IPS-18a (cell line): ENCODE data around the gene NFIB.

ENCODE experiments used
- H3K27ac ChIP-seq: one replicate; pipeline ENCODE4 v1.5.1; 2013; ENCODE audit warnings: low read length
- H3K27me3 ChIP-seq: one replicate; pipeline ENCODE4 v1.6.1; 2013; ENCODE audit warnings: mild to moderate bottlenecking, low read length; ENCODE audit not compliant: control insufficient read depth, insufficient read depth
- H3K36me3 ChIP-seq: one replicate; pipeline ENCODE4 v1.6.1; 2013; ENCODE audit warnings: low read depth, low read length; ENCODE audit not compliant: control insufficient read depth
- H3K4me1 ChIP-seq: one replicate; pipeline ENCODE4 v1.6.1; 2013; ENCODE audit warnings: low read depth, low read length; ENCODE audit not compliant: control insufficient read depth
- H3K4me3 ChIP-seq: one replicate; pipeline ENCODE4 v1.5.1; 2013; ENCODE audit warnings: low read length
- H3K9ac ChIP-seq: one replicate; pipeline ENCODE4 v1.6.1; 2013; ENCODE audit warnings: mild to moderate bottlenecking, low read length, moderate library complexity
- H3K9me3 ChIP-seq: one replicate; pipeline ENCODE4 v1.6.1; 2013; ENCODE audit warnings: low read depth, low read length; ENCODE audit not compliant: control insufficient read depth

The NFIB gene

GRCh38 chr9:14313951-14314423 lies at the start of gene NFIB:
TSS of gene NFIB (minus strand) at chr9:14314141. CDS start at chr9:14313511, 630 bp downstream.
- peak within 1 kb of the TSS; percentile 64 for H3K27ac ChIP-seq

GRCh38 chr9:14362175-14362574 lies 48.2 kb upstream of the NFIB start:
- H3K9me3 ChIP-seq, result no peaks in the 10 kb centered on the region
- no peak overlapping the region for H3K27ac ChIP-seq
- no peaks in the 10 kb centered on the region for H3K36me3 ChIP-seq
- no peak overlapping the region for H3K9ac ChIP-seq
- peaks cover 9% of the 10 kb centered on the region for H3K4me1 ChIP-seq
- H3K27me3 ChIP-seq, result no peaks in the 10 kb centered on the region
- no peak overlapping the region for H3K4me3 ChIP-seq

More at GRCh38 chr9:14313951-14314423, at the start of gene NFIB:
- H3K4me3 ChIP-seq, result peak within 1 kb of the TSS; percentile 97
- H3K9me3 ChIP-seq, result no peaks in the 10 kb centered on the region
- peaks cover 34% of the 10 kb centered on the region for H3K4me1 ChIP-seq
- no peaks in the 10 kb centered on the region for H3K36me3 ChIP-seq
- peak within 1 kb of the TSS; percentile 91 for H3K9ac ChIP-seq
- H3K27me3 ChIP-seq, result peaks cover 51% of the 10 kb centered on the region

- Histone ChIP-seq H3K36me3 (no peaks in the 10 kb centered on the region), H3K27ac (no peak overlapping the region), H3K4me3 (peak overlapping the region; percentile 17), H3K27me3 (no peaks in the 10 kb centered on the region), H3K9me3 (no peaks in the 10 kb centered on the region), H3K4me1 (peaks cover 18% of the 10 kb centered on the region), H3K9ac (no peak overlapping the region)
Observed at GRCh38 chr9:14361074-14361473, 47.1 kb upstream of the NFIB start.

GRCh38 chr9:14358523-14358922 lies 44.6 kb upstream of the NFIB start:
- no peak overlapping the region for H3K4me3 ChIP-seq
- no peaks in the 10 kb centered on the region for H3K9me3 ChIP-seq
- peaks cover 25% of the 10 kb centered on the region for H3K4me1 ChIP-seq
- peaks cover 11% of the 10 kb centered on the region for H3K27me3 ChIP-seq
- no peak overlapping the region for H3K9ac ChIP-seq
- no peak overlapping the region for H3K27ac ChIP-seq
- H3K36me3 ChIP-seq, result no peaks in the 10 kb centered on the region

GRCh38 chr9:14356351-14357265 lies 42.7 kb upstream of the NFIB start:
- no peaks in the 10 kb centered on the region for H3K36me3 ChIP-seq
- peaks cover 29% of the 10 kb centered on the region for H3K27me3 ChIP-seq
- H3K27ac ChIP-seq, result no peak overlapping the region
- H3K4me3 ChIP-seq, result no peak overlapping the region
- no peak overlapping the region for H3K9ac ChIP-seq
- H3K4me1 ChIP-seq, result peaks cover 28% of the 10 kb centered on the region
- H3K9me3 ChIP-seq, result no peaks in the 10 kb centered on the region

GRCh38 chr9:14354201-14354600 lies 40.3 kb upstream of the NFIB start:
- H3K36me3 ChIP-seq, result no peaks in the 10 kb centered on the region
- H3K27me3 ChIP-seq, result peaks cover 53% of the 10 kb centered on the region
- H3K27ac ChIP-seq, result no peak overlapping the region
- H3K9me3 ChIP-seq, result no peaks in the 10 kb centered on the region
- peaks cover 37% of the 10 kb centered on the region for H3K4me1 ChIP-seq
- no peak overlapping the region for H3K4me3 ChIP-seq
- H3K9ac ChIP-seq, result no peak overlapping the region

- H3K27ac ChIP-seq, result no peak overlapping the region
- no peaks in the 10 kb centered on the region for H3K9me3 ChIP-seq
- H3K4me1 ChIP-seq, result peaks cover 40% of the 10 kb centered on the region
- H3K9ac ChIP-seq, result no peak overlapping the region
- H3K4me3 ChIP-seq, result no peak overlapping the region
- H3K36me3 ChIP-seq, result no peaks in the 10 kb centered on the region
- H3K27me3 ChIP-seq, result peaks cover 61% of the 10 kb centered on the region
Observed at GRCh38 chr9:14353222-14354056, 39.5 kb upstream of the NFIB start.

GRCh38 chr9:14352503-14352902 lies 38.6 kb upstream of the NFIB start:
- Histone ChIP-seq H3K27ac (no peak overlapping the region), H3K9me3 (no peaks in the 10 kb centered on the region), H3K36me3 (no peaks in the 10 kb centered on the region), H3K27me3 (peaks cover 70% of the 10 kb centered on the region), H3K4me3 (no peak overlapping the region), H3K4me1 (peaks cover 45% of the 10 kb centered on the region), H3K9ac (no peak overlapping the region)

- H3K36me3 ChIP-seq, result no peaks in the 10 kb centered on the region
- peaks cover 82% of the 10 kb centered on the region for H3K27me3 ChIP-seq
- H3K9ac ChIP-seq, result no peak overlapping the region
- H3K4me3 ChIP-seq, result no peak overlapping the region
- H3K27ac ChIP-seq, result no peak overlapping the region
- peaks cover 43% of the 10 kb centered on the region for H3K4me1 ChIP-seq
- no peaks in the 10 kb centered on the region for H3K9me3 ChIP-seq
Observed at GRCh38 chr9:14351221-14351836, 37.4 kb upstream of the NFIB start.

- Histone ChIP-seq H3K9me3 (no peaks in the 10 kb centered on the region), H3K27me3 (peaks cover 88% of the 10 kb centered on the region)
Observed at GRCh38 chr9:14350754-14351153, 36.8 kb upstream of the NFIB start.

GRCh38 chr9:14350349-14350728 lies 36.4 kb upstream of the NFIB start:
- peaks cover 41% of the 10 kb centered on the region for H3K4me1 ChIP-seq
- H3K4me3 ChIP-seq, result peak overlapping the region; percentile 71
- H3K27me3 ChIP-seq, result peaks cover 92% of the 10 kb centered on the region
- H3K9me3 ChIP-seq, result no peaks in the 10 kb centered on the region
- no peaks in the 10 kb centered on the region for H3K36me3 ChIP-seq
- no peak overlapping the region for H3K9ac ChIP-seq
- no peak overlapping the region for H3K27ac ChIP-seq

More at GRCh38 chr9:14350754-14351153, 36.8 kb upstream of the NFIB start:
- H3K4me3 ChIP-seq, result peak overlapping the region; percentile 71
- no peak overlapping the region for H3K9ac ChIP-seq
- H3K27ac ChIP-seq, result no peak overlapping the region
- H3K36me3 ChIP-seq, result no peaks in the 10 kb centered on the region
- peaks cover 39% of the 10 kb centered on the region for H3K4me1 ChIP-seq
